IPS-NIHi7 (cell line): ENCODE results near the gene NAA38.
"Not testable (repeated sequence)": the region's sequence is repeated elsewhere in the genome, so short reads cannot be mapped to it uniquely, and the experiment has no call there.

Experiments
- DNase-seq: peaks from one replicate; pipeline ENCODE4 v3.0.0; 2012; ENCODE audit warnings: mixed read lengths; ENCODE audit errors: extremely low spot score

The NAA38 gene

GRCh38 chr17:7824021-7824924 lies 33.1 kb downstream of the NAA38 start:
- no peak for DNase-seq

GRCh38 chr17:7823581-7824001 lies 33.8 kb downstream of the NAA38 start:
- peak; percentile 72 for DNase-seq

- no peak for DNase-seq
Measured at GRCh38 chr17:7822126-7822525, 35.2 kb downstream of the NAA38 start.

DNA sequence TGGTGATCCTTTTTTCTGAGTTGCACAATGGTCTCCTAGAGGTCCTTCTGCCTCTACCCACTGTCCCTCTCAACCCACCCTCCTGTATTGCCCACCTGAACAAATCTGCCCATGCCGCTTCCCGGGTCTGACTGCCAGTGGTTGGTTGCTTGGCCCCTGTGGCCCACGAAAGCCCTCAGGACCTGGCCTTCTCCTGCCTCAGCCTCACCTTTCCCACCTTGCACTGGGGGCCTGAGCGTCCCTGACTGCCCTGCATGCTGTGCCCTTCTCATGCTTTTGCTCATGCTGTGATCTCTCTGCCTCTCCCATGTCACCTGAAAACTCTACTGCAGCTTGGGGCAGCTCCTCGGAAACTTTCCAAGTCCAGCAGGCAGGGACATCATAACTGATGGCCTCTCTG lies 37.1 kb downstream of the NAA38 start:
- DNase-seq = no peak

- DNase-seq = no peak
Measured at GRCh38 chr17:7818746-7819645, 38.4 kb downstream of the NAA38 start.

- DNase-seq = no peak
Measured at GRCh38 chr17:7818026-7818425, 39.3 kb downstream of the NAA38 start.

DNA sequence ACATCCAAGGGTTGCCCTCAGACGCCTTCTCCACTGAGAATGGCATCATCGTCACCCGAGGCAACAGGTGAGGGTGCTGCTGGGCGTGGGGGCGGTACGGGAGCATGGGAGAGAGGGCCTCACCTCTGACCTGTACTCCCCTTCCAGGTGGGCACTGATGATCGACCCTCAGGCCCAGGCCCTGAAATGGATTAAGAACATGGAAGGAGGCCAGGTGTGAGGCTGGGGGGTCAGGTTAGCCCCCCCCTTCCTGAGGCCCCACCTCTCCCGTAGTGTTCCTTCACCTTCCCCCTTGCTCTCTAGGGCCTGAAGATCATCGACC lies 39.8 kb downstream of the NAA38 start:
- no peak for DNase-seq

GRCh38 chr17:7816926-7817642 lies 40.3 kb downstream of the NAA38 start:
- DNase-seq = no peak

GRCh38 chr17:7814969-7815368 lies 42.4 kb downstream of the NAA38 start:
- DNase-seq = no peak

- no peak for DNase-seq
Measured at GRCh38 chr17:7811251-7811650, 46.1 kb downstream of the NAA38 start.

DNA sequence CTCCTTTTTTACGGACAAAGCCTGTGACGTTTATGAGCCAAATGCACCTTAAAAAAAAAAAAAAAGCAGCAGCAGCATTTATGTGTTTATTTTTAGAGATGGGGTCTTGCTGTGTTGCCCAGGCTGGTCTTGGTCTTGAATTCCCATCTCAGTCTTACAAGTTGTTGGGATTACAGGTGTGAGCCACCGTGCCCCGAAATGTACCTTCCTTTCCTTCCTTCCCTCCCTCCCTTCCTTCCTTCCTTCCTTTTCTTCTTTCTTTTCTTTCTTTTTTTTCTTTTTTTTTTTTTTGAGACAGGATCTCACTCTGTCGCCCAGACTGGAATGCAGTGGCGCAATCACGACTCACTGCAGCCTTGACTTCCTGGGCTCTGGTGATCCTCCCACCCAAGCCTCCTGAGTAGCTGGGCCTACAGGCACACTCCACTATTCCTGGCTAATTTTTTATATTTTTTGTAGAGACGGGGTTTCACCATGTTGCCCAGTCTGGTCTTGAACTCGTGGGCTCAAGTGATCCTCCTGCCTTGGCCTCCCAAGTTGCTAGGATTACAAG lies 47.5 kb downstream of the NAA38 start:
- not testable (repeated sequence) for DNase-seq

DNA sequence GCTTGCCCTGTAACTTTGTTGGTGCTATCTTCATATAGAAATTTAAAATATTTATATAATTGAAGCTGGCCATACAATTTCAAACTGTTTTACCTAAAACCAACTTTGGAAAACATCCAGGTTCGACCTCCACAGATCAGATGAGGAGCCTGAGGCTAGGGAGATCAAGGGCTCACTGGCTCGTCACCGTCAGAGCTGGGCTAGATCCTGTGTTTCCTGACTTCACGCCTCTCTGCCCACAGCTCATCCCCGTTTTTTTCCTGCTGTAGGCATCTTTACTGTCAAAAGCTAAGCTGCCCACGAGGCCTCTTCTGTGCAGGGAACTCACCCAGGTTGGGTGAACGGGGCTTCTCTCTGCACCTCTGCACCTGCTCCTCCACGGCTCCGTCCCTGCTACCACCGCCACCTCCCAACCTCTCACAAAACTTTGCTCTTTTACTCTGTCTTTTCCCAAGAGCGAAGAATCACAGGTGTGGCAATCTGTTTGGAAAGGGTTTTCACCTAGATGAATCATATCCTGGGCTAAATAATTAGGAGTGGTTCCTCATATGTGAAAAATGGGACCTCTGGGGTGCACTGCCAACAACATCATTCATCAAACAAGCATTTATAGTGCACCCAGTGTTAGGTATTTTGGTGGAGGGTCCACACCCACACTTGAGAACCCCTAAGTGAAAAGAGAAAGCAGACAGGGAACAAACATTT lies 48.1 kb downstream of the NAA38 start:
- no peak for DNase-seq

- DNase-seq = no peak
Measured at GRCh38 chr17:7807206-7807605, 50.2 kb downstream of the NAA38 start.
